NCI-H524 (cell line): ENCODE measurements around the gene MYO1D.

Experiments used
- DNase-seq, 2 experiments: peaks; one replicate each; lab custom pipeline; 2025; lab: John Stamatoyannopoulos, UW

Gene MYO1D

DNA sequence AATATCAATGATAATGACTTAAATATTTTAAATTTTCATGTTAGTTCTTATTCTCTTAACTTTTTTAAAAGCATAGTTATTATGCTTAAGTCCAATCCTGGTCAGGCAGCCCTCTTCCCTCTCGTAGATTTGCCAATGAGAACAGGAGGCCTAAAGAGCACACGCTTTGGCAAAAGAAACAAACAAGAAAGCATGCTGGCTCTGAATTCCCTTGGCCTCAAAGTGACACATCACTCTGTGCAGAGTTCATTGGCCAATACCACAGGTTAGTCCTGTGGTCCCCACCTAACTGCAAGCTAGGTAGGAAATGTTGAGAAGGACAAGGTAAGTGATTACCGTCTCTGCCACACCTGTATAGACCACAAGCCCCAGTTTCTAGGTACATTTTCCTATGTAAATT, 61.5 kb downstream of the MYO1D start:
- no peak for DNase-seq

DNA sequence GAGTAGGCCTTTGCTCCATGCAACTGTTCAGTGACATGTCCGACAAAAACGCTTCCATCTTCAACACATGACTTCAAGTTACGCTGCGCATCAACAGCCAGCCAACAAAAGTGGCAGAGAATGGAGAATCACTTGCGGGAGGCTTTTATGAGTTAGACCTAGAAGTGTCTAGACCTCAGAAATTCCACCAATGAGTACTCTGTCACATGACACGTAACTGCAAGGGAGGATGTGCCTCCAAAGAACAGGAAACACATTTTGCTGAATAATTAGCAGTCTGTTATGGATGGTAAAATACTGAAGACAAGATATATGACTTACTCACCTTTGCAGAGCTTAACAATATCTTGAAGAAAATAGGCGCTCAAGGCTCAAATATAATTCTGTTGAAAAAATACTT, 62.1 kb downstream of the MYO1D start:
- DNase-seq, result no peak

DNA sequence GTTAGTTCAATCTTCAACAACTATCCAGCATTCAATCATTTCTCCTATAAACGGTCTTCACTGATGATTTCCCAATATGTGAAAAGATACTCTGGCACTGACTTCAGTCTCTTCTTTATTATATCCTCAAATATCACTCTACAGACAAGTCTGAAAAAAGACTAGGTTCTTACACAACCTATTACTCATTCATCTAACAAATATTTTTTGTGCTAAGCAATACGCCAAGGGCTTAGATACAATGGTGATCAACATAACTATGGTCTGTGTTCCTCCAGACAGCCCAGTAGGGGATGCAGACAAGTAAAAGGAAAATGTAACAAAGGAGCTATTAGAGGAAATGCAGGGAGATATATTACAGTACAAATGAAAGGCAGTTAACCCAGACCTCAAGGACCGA, 63.9 kb downstream of the MYO1D start:
- no peak for DNase-seq

DNA sequence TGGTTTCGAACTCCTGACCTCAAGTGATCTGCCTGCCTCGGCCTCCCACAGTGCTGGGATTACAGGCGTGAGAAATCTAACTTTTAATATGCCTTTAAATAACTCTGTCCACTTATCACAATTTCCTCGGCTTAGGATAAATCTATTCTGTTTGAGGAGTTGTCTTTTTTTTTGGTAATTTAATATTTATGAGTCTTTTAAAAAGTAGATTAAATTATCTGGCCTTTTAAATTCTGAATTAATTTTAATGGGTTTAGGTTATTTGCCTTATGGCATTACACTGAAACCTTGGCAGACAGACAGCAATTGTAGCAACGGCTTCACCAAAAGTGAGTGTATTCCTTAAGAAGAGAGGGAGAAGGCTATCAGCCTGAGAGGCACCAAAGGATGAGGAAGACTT, 66.2 kb downstream of the MYO1D start:
- DNase-seq, result no peak

DNA sequence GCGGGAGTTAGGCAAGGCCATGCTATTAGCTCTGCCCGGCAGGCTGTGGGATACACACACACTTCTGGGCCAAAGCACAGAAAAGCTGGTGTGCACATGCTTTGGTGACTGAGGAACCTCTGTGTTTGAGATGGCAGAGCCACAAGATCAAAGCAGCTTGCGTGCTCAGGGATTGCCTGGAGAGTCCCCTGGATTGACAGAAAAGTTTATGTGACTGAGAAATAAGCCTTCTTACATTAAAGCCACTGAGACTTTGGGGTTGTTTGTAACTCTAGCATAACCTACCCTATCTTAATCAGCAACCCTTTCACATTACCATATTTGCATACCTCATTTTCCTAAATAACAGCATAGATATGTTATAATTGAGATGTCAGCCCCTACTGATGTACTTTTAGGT, 69.3 kb downstream of the MYO1D start:
- DNase-seq, result no peak

DNA sequence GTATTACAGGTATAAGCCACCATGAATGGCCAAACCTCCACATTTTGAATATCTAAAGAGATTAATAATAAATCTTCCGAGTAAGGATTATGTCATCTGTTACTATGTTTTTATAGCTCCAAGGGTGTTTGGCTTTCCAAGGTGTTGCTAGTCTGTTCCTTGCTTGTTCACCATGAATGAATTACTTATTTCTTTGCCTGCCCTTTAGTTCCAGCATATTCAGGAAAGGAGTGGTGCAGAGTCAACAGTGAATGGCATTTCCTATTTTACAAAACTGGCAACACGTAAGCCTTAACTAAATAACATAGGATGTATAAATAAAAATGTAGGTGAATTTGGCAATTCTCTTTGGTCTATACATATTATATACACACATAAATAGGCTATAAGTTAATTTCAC, 70.3 kb downstream of the MYO1D start:
- no peak for DNase-seq

DNA sequence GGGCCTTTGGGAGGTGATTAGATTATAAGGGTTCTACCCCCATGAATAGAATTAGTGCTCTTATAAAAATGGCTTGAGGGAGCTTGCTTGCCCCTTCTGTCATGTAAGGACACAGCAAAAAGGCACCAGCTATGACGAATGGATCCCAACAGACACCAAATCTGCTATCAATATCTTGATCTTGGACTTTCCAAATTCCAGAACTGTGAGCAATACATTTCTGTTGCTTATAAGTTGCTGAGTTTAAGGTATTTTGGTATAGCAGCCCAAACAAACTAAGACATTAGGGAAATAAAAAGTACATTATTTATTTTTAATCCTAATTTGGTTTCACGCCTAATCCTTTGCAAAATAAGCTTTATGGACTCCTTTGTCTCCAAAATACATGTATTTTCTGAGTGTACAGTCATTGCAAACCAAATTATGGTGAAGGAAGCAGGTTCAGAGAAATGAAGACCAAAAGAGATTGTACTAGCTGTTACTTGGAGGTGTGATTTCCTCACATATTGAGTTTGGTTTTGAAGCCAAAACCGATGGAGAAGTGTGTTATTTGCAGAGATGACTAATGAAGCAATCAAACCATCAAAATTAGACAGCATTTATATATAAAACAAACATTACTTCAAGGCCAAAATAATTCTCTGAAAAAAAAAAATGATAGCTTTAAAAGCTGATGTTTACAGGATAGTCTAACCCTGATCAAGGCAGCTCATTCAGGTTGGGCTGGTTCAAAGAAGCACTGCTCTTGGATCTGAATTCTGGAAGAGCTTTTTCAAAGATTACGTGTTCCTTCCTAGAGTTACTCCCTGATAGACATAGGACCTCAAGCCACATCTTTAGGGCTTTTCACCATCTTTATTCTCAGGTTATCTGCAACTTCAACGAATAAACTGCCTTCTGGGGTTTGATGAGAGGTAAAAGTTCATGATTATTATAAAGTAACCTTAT, 71.6 kb downstream of the MYO1D start:
- DNase-seq, result no peak

DNA sequence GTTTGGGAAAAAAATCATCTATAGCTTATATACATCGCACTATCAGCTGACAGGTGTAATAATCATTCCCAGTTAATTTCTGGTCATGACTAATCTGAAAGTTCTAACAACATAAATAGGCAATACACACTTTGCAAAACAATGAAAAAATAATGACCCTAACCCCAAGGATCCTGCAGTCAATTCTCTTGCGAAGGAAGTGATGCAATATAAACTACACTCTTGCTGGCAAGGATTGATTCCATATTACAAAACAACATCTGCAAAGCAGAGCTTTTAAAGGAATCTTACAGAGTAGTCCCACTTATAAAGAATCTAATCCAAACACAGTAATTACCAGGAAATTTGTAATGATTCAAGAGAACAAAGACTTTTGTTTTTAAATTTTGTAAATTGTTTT, 73.4 kb downstream of the MYO1D start:
- DNase-seq, result no peak

DNA sequence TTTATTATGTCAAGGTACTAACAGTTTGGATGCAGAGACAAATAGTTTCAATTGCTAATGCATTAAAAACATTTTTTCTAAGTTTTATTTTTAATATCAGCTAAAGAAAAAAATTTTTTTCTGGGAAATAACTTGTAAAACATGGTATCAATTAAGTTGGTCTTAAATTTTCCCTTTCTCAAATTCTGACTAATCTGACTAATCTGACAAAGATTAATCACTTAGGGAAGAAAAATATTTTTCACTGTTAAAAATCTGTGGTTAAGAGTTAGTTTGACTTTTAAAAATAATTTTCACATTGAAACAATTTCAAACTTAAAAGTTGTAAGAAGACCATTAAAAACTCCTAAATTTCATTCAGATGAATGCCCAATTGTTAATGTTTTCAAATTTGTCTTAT, 74.6 kb downstream of the MYO1D start:
- no peak for DNase-seq

DNA sequence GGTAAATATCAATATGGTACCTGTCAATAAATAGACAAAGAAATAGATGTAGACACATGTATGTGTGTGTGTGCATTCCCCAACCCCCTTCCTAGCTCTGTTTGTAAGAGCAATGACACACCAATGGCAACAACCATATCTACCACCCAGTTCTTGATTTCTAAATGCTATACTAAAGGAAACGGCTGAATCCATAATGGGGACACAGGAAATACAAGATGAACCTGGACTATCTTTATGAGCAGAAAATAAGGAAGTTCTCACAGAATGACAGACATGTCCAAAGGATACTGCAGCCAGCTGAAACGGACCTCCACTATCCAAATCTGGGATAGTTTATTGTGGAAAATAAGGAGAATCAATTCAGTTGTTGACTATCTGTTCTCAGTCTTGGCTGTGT, 75.3 kb downstream of the MYO1D start:
- DNase-seq, result no peak

DNA sequence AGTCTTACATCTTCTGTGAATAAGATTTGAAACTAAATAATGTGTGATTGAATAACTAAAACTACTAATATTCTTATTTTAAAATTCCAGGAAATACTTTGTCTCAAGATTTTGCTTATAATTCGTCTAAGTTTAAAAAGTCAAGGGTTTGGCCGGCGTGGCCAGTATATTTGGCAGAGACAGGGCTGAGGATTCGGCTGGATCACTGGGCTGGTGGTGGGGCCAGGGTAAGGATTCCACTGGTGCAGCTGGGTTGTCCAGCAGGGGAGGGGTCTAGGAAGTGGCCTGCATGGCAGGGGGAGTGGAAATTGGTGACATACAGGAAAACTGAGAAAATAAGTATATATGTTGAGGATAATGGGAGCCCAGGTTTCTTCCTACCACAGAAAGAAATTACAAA, 75.7 kb downstream of the MYO1D start:
- DNase-seq, result no peak

DNA sequence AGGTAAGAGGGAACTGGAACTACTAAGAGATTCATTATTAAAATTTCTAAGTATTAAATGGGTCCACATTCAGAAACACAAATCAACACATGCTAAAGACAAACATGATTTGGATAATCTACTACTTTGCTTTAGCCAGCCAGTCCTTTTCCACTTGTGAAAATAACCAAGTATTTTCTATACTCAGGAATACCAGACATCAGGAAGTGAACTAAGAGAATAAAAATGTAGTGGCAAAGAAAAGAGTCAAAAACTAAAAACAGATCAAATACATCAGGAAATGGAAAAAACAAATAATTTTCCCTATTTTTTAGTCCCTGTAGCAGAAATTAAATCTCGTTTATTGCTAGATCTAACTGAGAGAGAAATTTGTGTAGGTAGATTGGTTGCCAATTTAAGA, 78.0 kb downstream of the MYO1D start:
- DNase-seq, result no peak

DNA sequence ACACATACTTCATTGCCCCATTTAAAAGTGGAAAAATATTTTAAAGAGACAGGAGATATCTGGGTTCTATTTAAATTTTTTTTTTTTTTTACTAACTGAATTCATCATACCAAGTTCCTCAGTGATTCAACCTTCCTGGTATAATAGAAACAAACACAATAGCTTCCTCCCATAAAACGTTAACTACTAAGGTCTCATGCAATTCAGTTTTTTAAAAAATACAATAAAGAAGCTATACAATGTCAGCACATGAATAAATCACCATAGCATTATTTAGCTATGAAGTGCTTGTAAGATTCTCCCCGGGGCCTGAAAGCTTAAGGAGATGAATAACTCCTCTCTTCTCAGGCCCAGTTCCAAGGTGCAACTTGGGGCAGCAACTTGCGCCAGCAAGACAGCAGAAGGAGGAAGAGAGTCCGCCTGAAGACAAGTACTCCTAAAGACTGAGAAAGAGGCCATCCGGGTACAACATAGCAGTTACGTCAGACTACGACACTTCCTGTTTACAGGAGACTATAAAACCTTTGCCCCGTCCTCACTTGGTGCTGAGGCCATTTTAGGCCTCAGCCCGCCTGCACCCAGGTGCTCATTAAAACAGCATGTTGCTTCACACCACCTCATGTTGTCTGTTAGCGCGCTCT, 81.5 kb downstream of the MYO1D start:
- DNase-seq, result no peak

DNA sequence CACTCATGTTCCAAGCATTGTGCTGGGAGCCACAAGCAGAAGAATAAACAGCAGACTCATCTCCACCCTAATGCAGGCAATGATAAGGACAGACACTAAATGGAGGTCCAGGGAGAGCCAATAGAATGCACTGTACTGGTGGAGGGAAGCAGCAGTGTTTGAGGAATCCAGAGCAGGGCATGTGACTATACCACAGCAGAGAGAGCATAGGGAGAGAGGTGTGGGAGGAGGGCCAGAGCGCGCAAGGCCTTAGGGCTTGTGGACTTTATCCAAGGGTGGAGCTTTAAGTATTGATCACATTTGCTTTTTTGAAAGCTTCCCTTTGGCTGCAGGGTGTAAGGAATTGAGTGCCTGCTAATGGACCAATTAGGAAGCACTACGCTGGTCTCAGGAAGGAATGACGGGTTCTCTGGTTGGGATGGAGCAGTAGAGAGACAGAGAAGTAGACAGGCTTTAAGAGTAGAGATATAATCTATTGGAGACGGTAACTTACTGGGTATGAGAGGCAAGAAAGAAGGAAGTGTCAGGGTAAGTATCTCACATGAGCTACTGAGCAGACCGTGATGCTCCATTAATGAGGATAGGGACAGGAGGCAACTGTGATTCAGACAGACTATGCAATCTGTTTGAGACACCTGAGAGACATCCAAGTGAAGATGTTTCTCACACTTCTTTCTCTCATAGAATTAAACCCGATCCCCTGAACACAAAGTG, 82.2 kb downstream of the MYO1D start:
- no peak for DNase-seq

DNA sequence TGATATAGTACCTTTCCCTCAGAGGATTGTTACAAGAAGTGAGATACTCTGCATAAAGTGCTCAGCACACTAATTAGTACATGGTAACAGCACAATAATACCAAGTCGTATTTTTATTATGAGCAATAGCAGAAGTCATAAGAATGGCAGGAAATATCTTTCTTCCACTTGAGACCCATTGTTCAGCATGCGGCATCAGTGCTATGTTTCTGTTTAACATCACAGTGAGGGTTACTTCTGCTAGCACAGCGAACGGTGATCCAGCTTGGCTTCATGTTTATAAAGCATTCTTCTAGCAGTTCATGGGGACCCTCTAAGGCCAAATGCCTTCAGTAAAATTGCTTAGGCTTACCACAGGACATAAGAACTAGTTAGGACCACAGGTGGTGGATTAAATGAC, 83.1 kb downstream of the MYO1D start:
- DNase-seq, result no peak

DNA sequence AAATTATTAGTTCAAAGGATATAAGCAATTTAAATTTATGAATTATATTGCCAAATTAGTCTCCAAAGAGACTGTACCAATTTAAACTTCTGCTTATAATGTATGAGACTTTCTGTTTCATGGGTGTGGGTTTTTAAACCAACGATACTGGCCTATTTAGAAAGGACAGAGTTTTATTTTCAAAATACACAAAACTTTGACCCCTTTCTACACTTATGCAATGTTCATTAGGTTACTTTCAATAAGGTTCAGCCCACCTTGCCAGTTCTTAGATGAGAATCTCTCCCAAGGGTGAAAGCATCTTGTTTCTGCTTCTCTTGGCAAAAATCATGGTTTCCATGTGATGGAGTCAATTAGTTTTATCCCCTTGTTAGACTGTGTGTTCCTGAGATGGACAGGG, 84.7 kb downstream of the MYO1D start:
- DNase-seq, result no peak

DNA sequence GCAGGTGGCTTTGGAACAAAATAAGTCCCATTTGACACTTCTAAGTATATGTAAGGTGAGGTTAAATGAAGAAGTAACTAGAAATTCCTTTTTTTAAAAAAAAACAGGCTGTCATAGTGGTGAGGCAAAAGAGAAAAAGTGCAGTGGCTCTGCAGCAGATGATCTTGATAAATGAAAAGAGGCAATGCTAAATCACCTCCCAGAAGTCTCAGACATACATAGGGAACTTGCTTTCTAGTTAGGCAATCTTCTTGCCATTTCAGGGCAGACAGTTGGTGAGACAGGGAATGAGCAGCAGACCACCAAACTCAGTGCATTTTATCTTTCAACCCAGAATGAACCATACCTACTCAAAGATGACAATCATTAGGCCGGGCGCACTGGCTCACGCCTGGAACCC, 90.8 kb downstream of the MYO1D start:
- DNase-seq, result no peak

DNA sequence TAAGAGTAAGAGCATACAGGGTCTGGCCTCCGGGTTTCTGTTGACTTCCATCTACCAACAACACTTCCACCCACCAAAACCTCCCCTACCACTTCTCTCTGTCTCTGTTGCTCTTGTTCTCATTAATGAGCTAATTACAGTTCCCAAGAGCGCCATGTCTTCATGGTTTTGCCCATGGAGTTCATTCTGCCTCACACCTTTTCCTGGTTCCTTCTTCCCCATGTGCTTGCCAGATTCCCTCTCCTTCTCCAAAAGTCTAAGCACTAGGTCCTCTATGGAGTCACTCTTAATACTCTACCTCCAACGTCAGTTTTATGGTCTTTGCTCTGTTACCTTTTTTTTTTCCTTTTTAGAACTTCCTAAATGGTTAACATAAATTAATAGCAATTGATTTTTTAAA, 92.8 kb downstream of the MYO1D start:
- no peak for DNase-seq

DNA sequence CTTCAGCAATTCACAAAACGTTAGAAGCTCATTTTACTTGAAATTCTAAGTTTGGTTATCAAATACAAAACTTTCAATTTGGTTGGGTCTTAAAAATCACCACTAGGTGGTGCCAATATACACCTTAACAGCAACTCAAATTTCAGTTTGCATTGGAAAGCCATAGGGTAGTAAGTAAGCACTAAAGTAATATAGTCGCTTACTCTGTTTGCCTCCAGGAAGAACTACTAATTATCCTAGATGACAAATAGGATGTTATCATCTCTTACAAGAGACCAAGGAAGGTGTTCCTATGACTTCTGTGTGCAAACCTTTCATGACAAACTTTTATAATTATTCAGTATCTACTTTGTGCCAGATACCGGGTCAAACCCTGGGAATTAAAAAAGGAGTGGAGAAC, 93.3 kb downstream of the MYO1D start:
- DNase-seq, result peak; percentile 26 to 65

DNA sequence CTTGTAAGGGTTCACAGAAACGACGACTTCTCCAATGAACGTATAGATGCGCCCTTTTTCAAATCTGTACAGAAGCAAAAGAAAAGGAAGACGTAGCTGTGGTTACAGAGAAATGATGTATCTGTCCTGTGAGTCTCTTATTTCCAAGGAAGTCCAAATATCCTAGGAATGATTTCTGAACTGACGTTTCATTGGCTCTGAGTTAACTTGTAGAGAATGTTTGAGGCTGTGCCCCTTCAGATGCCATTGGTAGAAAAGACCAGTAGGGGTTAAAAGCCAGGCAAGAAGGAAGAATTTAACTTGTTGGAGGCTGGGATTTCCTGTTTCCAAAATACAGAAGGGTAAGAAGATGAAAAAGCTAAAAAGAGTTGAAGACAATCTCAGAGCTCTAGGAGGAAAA, 96.2 kb downstream of the MYO1D start:
- DNase-seq, result no peak

DNA sequence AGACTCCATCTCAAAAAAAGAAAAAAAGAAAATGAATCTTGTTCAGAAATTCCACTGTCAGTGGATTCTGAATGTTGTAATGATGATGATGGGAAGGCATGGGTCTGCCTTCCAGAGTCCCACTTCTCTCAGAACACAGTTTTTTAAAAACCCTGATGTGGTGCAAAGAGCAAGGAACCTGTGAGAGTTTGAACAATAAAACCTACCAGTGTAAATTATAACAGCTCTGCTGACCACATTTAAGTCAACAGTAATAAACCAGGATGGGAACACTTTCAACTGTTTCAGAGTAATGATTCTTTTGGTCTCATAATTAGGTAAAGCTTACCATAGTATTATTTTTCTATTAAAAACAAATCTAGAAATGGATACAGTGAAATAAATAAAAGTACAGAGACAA, 99.0 kb downstream of the MYO1D start:
- DNase-seq, result no peak

DNA sequence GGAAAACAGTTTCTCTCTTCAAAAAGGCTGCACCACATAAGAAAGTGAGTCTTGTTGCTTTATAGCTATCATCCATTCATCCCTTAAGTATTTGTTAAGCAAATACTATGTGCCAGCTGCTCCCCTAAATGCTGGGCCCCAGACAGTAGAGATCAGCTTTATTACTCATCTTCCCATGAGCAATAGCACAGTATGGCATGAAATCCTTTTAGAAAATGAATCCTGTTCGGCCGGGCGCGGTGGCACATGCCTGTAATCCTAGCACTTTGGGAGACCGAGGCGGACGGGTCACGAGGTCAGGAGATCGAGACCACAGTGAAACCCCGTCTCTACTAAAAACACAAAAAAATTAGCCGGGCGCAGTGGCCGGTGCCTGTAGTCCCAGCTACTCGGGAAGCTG, 99.5 kb downstream of the MYO1D start:
- DNase-seq, result no peak

DNA sequence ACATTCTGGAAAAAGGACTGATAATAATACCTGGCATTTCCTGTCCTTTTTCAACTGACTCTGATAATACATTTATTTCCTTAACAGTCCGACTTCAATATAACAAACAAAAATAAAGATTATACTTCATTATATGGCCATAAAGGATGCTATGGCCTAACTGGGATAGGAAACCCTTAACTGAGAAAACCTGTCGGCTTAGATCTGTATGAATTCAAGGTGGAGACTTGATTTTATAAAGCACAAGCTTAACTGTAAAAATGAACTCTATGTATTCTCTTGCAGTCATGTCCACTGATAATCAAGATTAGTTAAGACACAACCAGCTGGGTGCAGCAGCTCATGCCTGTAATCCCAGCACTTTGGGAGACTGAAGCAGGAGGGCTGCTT, 102.2 kb downstream of the MYO1D start:
- peak in 1 of 2 experiments; percentile 19 for DNase-seq
